Measurements from ENCODE around the gene TBRG1. TPM values are rescaled to one million over a fixed set of nuclear protein-coding genes. Genes with fewer than 3 reads are reported as not detected.

TBRG1 gene
- total and polyA plus RNA-seq, 5 experiments from 2014 or later: 34.9 to 76.6 (median 37.7) TPM

DNA sequence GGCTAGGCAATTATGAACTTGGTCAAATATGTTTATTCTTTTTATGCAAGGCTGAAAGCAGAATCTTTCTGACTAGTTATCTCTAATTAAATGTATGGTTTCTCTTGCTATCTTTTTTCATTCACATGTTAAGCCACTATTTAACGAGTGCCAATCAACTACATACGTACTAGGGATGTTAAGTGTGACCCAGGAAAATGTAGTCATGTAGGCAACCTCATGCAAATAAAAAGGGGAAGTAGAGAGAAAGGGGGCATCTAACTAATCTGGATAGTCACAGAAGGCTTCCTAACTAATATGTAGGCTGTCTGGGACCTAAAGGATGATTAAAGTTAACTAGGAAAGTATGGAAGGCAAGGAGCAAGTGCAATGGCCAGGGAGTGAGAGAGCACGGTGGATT, 23.5 kb downstream of the TBRG1 start:
- Mint-ChIP-seq H3K9me3 (no peaks in the 10 kb centered on the region), H3K27ac (peak overlapping the region in 1 of 10 donors; percentile 46), H3K4me1 (peaks cover 0 to 7% (median 4%) of the 10 kb centered on the region in 4 donors), H3K4me3 (no peak overlapping the region), H3K36me3 (peaks cover 0 to 15% (median 4%) of the 10 kb centered on the region in 3 donors), H3K27me3 (no peaks in the 10 kb centered on the region)
- DNase-seq (no peak), ATAC-seq (no peak)
- POLR2A ChIA-PET: no interaction called here

DNA sequence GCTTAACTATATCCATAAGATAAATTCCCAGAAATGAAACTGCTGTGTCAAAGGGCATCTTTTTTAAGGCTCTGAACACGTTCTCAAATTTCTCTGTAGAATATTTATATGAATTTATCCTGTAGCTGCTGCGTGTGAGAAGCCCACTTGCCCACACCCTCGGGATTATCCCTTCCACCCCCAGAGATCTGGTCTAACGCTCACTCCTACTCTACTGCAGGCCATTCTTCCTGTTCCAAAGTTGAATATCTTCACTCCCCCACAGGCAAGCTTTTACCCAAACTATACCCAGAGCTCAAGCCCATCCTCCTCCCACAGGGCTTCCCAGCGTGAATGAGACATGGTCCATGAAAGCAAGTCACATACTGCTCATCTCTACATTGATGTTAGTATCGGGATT, 25.9 kb downstream of the TBRG1 start:
- no peaks in the 10 kb centered on the region for H3K9me3 Mint-ChIP-seq
- peaks cover 0 to 33% (median 20%) of the 10 kb centered on the region in 3 donors for H3K36me3 Mint-ChIP-seq
- H3K27ac Mint-ChIP-seq: no peak overlapping the region
- peaks cover 0 to 7% (median 4%) of the 10 kb centered on the region in 4 donors for H3K4me1 Mint-ChIP-seq
- H3K27me3 Mint-ChIP-seq: no peaks in the 10 kb centered on the region
- H3K4me3 Mint-ChIP-seq: no peak overlapping the region
- POLR2A ChIA-PET: no interaction called here
- DNase-seq (no peak), ATAC-seq (no peak)

DNA sequence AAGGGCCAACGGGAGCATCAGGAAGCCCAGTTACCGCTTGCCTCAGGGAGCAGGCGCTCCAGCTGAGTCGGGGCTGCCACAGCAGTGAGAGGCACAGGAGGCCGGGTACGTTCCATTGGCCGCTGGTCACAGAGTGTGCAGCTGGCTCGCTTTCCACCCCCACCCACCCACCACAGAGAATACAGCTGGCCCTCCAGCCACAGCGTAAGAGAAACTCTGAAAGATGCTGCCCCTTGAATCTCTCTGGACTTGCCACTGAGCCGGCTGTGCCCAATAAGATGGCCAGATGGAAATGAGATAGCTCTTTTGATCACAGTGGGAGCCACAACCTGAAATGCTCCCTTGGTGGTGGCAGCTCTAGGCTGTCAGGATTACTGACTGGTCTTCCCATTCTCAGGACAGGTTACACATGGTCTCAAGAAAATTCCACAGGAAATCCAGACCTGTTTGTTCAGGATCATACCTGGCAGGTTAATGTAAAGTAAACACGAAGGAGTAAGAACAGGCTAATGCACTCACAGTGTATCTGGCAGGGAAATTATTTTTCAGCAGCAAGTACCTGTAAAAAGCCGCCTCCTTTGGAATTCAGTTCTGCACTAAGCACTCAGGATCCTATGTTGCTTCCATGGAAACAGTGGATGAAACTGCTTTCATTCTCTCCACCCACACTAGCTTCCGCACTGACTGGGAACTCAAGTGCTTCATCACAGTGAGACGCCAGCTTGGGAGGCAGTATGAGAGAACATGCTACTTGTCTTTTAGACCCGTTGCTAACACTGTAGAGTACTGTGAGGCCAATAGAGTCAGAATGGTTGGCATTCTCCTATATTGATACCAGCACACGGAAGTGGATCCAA, 34.3 kb downstream of the TBRG1 start:
- ATAC-seq: no peak
- H3K27me3 Mint-ChIP-seq: no peaks in the 10 kb centered on the region

DNA sequence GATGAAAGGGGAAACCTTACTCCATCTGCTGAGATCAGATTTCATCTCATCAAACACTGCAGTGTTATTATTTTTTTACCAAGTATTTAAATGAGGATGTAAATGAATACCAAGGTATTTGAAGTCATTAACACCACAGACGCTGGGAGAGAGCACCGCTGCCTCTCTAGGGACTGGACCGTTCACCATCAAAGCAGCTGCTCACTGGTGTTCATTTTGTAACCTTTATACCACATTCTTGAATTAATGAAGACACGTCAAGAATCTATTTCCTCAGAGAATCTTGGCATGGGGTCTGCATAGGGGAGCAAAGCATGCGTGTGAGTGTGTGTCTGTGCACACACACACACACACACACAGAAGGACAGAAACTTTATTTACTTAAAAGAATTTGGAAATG, 35.2 kb downstream of the TBRG1 start:
- H3K4me3 Mint-ChIP-seq: no peak overlapping the region
- POLR2A ChIA-PET: no interaction called here
- H3K27me3 Mint-ChIP-seq: no peaks in the 10 kb centered on the region
- no peaks in the 10 kb centered on the region for H3K9me3 Mint-ChIP-seq
- H3K4me1 Mint-ChIP-seq: no peaks in the 10 kb centered on the region
- H3K27ac Mint-ChIP-seq: no peak overlapping the region
- ATAC-seq (no peak), DNase-seq (no peak)
- H3K36me3 Mint-ChIP-seq: peaks cover 0 to 44% (median 13%) of the 10 kb centered on the region in 3 donors

More for the DNA sequence above, 34.3 kb downstream of the TBRG1 start:
- no peaks in the 10 kb centered on the region for H3K4me1 Mint-ChIP-seq
- H3K4me3 Mint-ChIP-seq: no peak overlapping the region
- no peaks in the 10 kb centered on the region for H3K9me3 Mint-ChIP-seq
- H3K36me3 Mint-ChIP-seq: peaks cover 0 to 50% (median 17%) of the 10 kb centered on the region in 3 donors
- POLR2A ChIA-PET: no interaction called here
- no peak overlapping the region for H3K27ac Mint-ChIP-seq
- no peak for DNase-seq

DNA sequence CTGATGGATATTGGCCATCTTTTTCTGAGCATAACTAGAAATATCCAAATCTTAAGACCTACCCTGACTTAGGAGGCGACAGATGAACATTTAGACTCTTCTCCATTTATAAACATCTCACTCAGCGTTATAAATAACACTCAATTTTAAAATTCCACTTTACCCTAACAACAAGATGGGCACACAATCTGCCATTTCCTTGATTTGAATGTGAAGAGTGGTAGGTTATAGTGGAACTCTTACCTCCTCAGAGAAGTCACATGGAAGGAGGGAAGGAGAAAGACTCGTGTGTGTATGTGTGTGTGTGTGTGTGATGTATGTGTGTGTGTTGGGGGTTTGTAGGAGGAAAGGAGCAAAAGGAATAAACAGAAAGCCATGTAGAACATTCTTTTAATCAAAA, 35.8 kb downstream of the TBRG1 start:
- DNase-seq: no peak
- POLR2A ChIA-PET: no interaction called here
- no peaks in the 10 kb centered on the region for H3K27me3 Mint-ChIP-seq

DNA sequence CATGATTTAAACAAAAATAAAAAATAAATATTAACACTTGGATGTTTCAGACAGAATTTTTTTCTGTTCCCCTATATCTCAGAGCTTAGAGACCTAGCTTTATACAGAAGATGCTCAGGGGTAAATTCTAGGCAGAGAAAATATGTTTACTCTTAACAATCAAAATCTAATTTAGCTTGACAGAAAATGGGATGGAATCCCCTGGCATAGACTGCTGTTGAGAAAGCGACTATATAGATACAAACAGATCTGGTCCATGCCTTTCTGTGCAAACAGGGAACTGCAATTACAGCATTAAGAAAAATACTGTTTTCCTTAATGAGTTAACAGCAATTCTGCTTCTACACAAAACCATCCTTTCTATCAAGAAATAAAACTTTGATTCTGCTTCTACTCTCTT, 36.3 kb downstream of the TBRG1 start:
- H3K36me3 Mint-ChIP-seq: peaks cover 0 to 37% (median 5%) of the 10 kb centered on the region in 3 donors
- POLR2A ChIA-PET: no interaction called here
- no peak overlapping the region for H3K4me3 Mint-ChIP-seq

More for the DNA sequence above, 35.8 kb downstream of the TBRG1 start:
- peaks cover 0 to 39% (median 7%) of the 10 kb centered on the region in 3 donors for H3K36me3 Mint-ChIP-seq
- H3K27ac Mint-ChIP-seq: no peak overlapping the region
- H3K4me3 Mint-ChIP-seq: no peak overlapping the region
- ATAC-seq: no peak
- no peaks in the 10 kb centered on the region for H3K4me1 Mint-ChIP-seq
- no peaks in the 10 kb centered on the region for H3K9me3 Mint-ChIP-seq

DNA sequence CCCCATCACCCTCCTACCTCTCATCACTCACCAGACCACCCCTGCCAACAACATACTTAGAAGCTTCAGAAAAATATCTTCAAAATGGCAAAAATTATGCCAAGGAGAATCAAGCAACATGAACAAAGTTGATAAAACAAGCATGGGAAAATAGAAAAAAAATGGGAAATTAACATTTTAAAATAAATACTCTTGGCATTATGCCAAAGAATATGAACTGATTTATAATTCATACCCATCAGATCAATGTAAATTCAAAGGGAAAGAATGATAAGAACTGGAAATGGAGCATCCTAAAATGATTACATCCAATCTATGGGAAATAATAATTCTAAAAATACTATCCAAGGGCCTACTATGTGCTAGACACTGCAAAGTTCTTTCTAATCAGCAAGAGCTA, 38.9 kb downstream of the TBRG1 start:
- Mint-ChIP-seq H3K27ac (no peak overlapping the region), H3K36me3 (peaks cover 4 to 55% (median 16%) of the 10 kb centered on the region in 3 donors), H3K27me3 (no peaks in the 10 kb centered on the region)

More for the DNA sequence above, 36.3 kb downstream of the TBRG1 start:
- no peaks in the 10 kb centered on the region for H3K4me1 Mint-ChIP-seq
- no peak for ATAC-seq
- no peak overlapping the region for H3K27ac Mint-ChIP-seq
- DNase-seq: no peak
- no peaks in the 10 kb centered on the region for H3K9me3 Mint-ChIP-seq
- H3K27me3 Mint-ChIP-seq: no peaks in the 10 kb centered on the region

DNA sequence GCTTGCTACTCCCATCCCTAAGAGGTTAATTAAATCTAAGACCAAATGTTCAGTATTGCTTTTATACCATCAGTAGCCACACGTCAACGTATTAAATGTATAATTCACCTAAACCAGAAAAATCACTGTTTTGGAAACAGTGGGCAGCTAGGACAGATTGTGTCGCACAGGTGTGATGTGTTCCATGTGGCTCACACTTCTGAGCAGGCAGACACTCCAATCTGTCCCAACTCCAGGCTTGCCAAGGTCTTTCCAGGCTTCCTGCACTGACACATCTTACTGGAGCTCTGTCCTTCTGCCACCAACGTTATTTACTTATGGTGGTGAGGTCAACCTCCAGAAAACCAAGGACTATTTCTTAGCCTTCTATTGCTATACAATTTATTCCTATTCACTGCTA, 39.4 kb downstream of the TBRG1 start:
- no peaks in the 10 kb centered on the region for H3K27me3 Mint-ChIP-seq
- POLR2A ChIA-PET: no interaction called here
- H3K9me3 Mint-ChIP-seq: no peaks in the 10 kb centered on the region
- H3K36me3 Mint-ChIP-seq: peaks cover 4 to 55% (median 16%) of the 10 kb centered on the region in 3 donors
- ATAC-seq (no peak), DNase-seq (no peak)
- H3K4me1 Mint-ChIP-seq: no peaks in the 10 kb centered on the region
- no peak overlapping the region for H3K4me3 Mint-ChIP-seq
- H3K27ac Mint-ChIP-seq: no peak overlapping the region

More for the DNA sequence above, 38.9 kb downstream of the TBRG1 start:
- ATAC-seq: no peak
- Mint-ChIP-seq H3K4me1 (no peaks in the 10 kb centered on the region), H3K9me3 (no peaks in the 10 kb centered on the region), H3K4me3 (no peak overlapping the region)
- no peak for DNase-seq
- POLR2A ChIA-PET: no interaction called here

DNA sequence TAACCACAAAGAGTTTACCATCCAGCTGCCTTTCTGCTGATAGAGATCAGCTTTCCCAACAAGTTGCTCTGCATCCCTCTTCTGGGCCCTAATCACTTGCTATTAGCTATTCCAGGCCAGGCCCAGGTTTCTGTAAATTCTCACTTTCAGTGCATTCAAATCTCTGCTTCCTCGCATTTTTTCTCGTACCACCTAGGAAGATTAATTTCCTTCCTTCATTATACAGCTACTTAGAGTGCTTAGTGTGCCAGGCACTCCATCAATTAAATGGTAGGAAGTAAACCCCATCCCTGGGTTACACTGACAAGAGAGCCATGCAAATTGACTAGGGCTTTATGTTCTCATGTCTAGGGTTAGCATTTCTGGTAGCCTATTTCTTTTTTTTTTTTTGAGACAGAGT, 41.2 kb downstream of the TBRG1 start:
- POLR2A ChIA-PET: interaction anchor here (0.7 to 0.9 kb wide), 2 partner anchors 10 to 138 kb away, joined by 3 read pairs; partner anchors contain the start of gene SPA17
- H3K27ac Mint-ChIP-seq: no peak overlapping the region
- H3K36me3 Mint-ChIP-seq: peaks cover 4 to 40% (median 14%) of the 10 kb centered on the region in 3 donors
- H3K4me3 Mint-ChIP-seq: no peak overlapping the region
- DNase-seq: no peak
- no peak for ATAC-seq
- no peaks in the 10 kb centered on the region for H3K27me3 Mint-ChIP-seq
- H3K4me1 Mint-ChIP-seq: no peaks in the 10 kb centered on the region
- no peaks in the 10 kb centered on the region for H3K9me3 Mint-ChIP-seq

DNA sequence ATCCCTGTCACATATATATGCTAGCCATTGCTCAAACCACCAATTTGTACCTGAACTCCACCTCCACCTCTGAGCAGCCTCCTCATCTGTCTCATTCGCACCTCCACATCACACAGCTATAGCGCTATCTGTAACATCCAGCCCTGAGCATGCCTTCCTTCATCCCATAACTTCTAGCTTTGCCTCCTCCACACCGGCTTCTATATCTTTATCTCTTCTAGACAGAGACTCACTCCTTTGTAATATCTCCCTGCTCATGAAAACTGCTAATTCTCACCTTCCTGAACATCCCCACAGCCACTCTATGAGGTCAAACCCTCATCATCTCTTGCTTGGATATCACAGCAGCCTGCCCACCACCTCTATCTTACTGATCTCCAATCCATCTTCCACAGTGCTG, 44.9 kb downstream of the TBRG1 start:
- Mint-ChIP-seq H3K4me3 (no peak overlapping the region), H3K4me1 (peaks cover 9 to 19% (median 12%) of the 10 kb centered on the region in 4 donors), H3K9me3 (no peaks in the 10 kb centered on the region), H3K27ac (no peak overlapping the region), H3K27me3 (no peaks in the 10 kb centered on the region), H3K36me3 (peaks cover 4 to 26% (median 11%) of the 10 kb centered on the region in 3 donors)
- POLR2A ChIA-PET: no interaction called here
- DNase-seq (no peak), ATAC-seq (no peak)

DNA sequence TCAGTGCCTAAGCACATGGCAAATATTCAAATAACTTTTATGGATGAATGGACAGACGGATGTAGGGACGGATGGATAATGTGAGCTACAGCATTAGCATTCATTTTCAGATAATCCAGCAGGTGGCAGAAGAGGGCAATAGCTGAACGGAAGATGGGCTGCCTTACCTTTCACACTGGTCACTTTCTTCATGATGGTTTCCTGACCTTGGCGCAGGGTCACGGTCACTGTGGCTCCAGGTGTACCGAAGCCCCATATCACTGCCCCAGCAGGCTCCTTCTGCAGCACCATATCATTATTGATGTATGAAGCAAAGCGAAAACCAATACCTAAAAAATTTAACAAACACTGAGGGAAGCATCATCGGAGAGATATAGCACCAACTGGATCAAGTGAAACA, 46.5 kb downstream of the TBRG1 start:
- H3K4me1 Mint-ChIP-seq: peaks cover 18 to 31% (median 21%) of the 10 kb centered on the region in 4 donors
- POLR2A ChIA-PET: interaction anchor here (1.0 to 6.5 kb wide), 8 partner anchors 47 to 169 kb away, joined by 3 to 63 read pairs (median 4); partner anchors contain the start of genes ESAM and TBRG1
- H3K36me3 Mint-ChIP-seq: peaks cover 4 to 22% (median 13%) of the 10 kb centered on the region in 3 donors
- peaks cover 0 to 2% (median 0%) of the 10 kb centered on the region in 5 donors for H3K27me3 Mint-ChIP-seq
- H3K9me3 Mint-ChIP-seq: peaks cover 0 to 2% (median 0%) of the 10 kb centered on the region in 9 donors
- H3K27ac Mint-ChIP-seq: no peak overlapping the region
- peak in 9 of 10 donors; percentile 5 to 75 (median 52) for DNase-seq
- no peak for ATAC-seq
- H3K4me3 Mint-ChIP-seq: no peak overlapping the region

DNA sequence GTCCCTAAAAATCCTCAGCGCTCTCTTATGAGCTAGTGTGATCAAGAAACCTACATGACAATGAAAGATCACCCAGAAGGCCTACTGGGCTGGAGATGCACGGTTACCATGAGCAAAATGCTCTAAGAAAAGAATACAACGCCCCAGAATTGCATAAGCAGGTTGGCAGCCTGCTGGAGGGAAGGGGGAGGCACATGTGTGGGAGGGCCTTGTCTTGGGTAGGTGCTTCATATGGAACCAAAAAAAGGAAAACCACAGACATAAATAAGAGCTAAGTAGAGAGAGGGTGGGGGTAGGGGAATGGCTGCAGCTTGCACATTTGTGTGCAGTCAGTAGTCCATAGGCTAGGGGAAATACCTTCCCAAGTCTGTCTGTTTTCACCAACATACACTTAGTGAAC, 48.1 kb downstream of the TBRG1 start:
- ATAC-seq (peak; percentile 69 to 73), DNase-seq (peak; percentile 25 to 86 (median 58))
- peaks cover 18 to 35% (median 26%) of the 10 kb centered on the region in 4 donors for H3K4me1 Mint-ChIP-seq
- peak overlapping the region in 9 of 10 donors; percentile 48 to 84 (median 62) for H3K4me3 Mint-ChIP-seq
- H3K27me3 Mint-ChIP-seq: peaks cover 0 to 2% (median 0%) of the 10 kb centered on the region in 5 donors
- H3K27ac Mint-ChIP-seq: peak overlapping the region in 5 of 10 donors; percentile 61 to 90 (median 89)
- H3K9me3 Mint-ChIP-seq: peaks cover 0 to 2% (median 0%) of the 10 kb centered on the region in 9 donors
- POLR2A ChIA-PET: interaction anchor here (0.9 to 6.5 kb wide), 9 partner anchors 70 to 283 kb away, joined by 3 to 63 read pairs (median 6); partner anchors contain the start of genes ESAM, MSANTD2, NRGN and VSIG2
- peaks cover 4 to 9% (median 6%) of the 10 kb centered on the region in 3 donors for H3K36me3 Mint-ChIP-seq

Measured in naive thymus-derived CD8-positive, alpha-beta T cell (primary cell).